Panc1 (cell line): ENCODE results near the gene ZNF200. TPM values are rescaled to one million over a fixed set of nuclear protein-coding genes. Genes with fewer than 3 reads are reported as not detected.

Experiments used
- ATAC-seq: fragments of 200-7000 bp; cut with Tn5 transposase; 2 replicates; pipeline ENCODE4 v1.9.1; 2020; ENCODE audit warnings: mild to moderate bottlenecking, moderate library complexity
- BruUV-seq: library from RNA; stranded (reverse); fragments of 400-500 nt; replicated peaks from 2 replicates; lab custom pipeline; 2021; lab: Mats Ljungman, UMichigan
- CTCF ChIA-PET: fragments of 300-600 bp; sonication (Branson Sonifier 250); formaldehyde crosslinking; loops from one replicate; lab custom pipeline; 2022; ENCODE audit warnings: antibody characterized with exemption; lab: Charles Lee
- POLR2A ChIA-PET: fragments of 300-600 bp; sonication (Branson Sonifier 250); formaldehyde crosslinking; loops from one replicate; lab custom pipeline; 2022; ENCODE audit warnings: antibody characterized with exemption; lab: Charles Lee
- DNase-seq: peaks from one replicate; pipeline ENCODE4 v3.0.0-alpha.2; 2010; ENCODE audit warnings: low read depth, low spot score
- H3K27ac ChIP-seq: 2 replicates; pipeline ENCODE4 v1.5.1; 2011; ENCODE audit warnings: mild to moderate bottlenecking, low read length, inconsistent platforms
- H3K27me3 ChIP-seq: fragments of 200-500 bp; sonication (Bioruptor generic); 2 replicates; pipeline ENCODE4 v1.6.0; 2014; ENCODE audit warnings: low read length, inconsistent platforms; ENCODE audit not compliant: control insufficient read depth, insufficient read depth
- H3K36me3 ChIP-seq: fragments of 200-500 bp; sonication (Bioruptor generic); 2 replicates; pipeline ENCODE4 v1.5.1; 2014; ENCODE audit warnings: inconsistent platforms, mild to moderate bottlenecking, low read length, moderate library complexity; ENCODE audit not compliant: control insufficient read depth, insufficient read depth
- H3K4me1 ChIP-seq: 2 replicates; pipeline ENCODE4 v1.5.1; 2011; ENCODE audit warnings: inconsistent platforms, mild to moderate bottlenecking, low read length, moderate library complexity; ENCODE audit not compliant: control insufficient read depth, insufficient read depth
- H3K4me3 ChIP-seq, 2 experiments: 2 replicates each; pipeline ENCODE4 v1.5.1; 2011 to 2012; ENCODE audit warnings: low read depth in 2 of 2, low read length in 2 of 2, mild to moderate bottlenecking in 2 of 2, inconsistent platforms in 1 of 2, moderate library complexity in 1 of 2
- H3K9me3 ChIP-seq: fragments of 200-500 bp; sonication (Bioruptor generic); 2 replicates; pipeline ENCODE4 v1.5.1; 2014; ENCODE audit warnings: low read depth, mild to moderate bottlenecking, inconsistent platforms, low read length, moderate library complexity; ENCODE audit not compliant: control insufficient read depth, insufficient read depth
- POLR2AphosphoS5 ChIP-seq: IDR thresholded peaks from 2 replicates; pipeline ENCODE4 v1.6.1; 2012; ENCODE audit warnings: mild to moderate bottlenecking, low read depth, low read length, moderate library complexity
- SIN3A ChIP-seq: IDR thresholded peaks from 2 replicates; pipeline ENCODE4 v1.6.1; 2012; ENCODE audit warnings: low read depth, mild to moderate bottlenecking, low read length, moderate library complexity, borderline replicate concordance; ENCODE audit not compliant: insufficient read depth
- TCF7L2 ChIP-seq: IDR thresholded peaks from 2 replicates; pipeline ENCODE4 v1.6.1; 2011; ENCODE audit warnings: mild to moderate bottlenecking, low read depth, low read length, inconsistent platforms
- in situ Hi-C: cut with HindIII; loops from 2 replicates; pipeline ENCODE4 v1.10.0; 2016; ENCODE audit warnings: low sequenced_read_pairs, low pct_unique_long_range_greater_than_20kb
- intact Hi-C: fragments of 100-400 bp; cut with micrococcal nuclease; formaldehyde crosslinking; loops from one replicate; pipeline ENCODE4 v1.10.0; 2022; ENCODE audit not compliant: unreplicated experiment
- total RNA-seq: library from RNA; stranded (reverse); gene quantifications from one replicate; pipeline ENCODE4 v1.2.1, GENCODE V29; 2021; ENCODE audit not compliant: unreplicated experiment
- TF ChIP-seq, protein P1 (sequence below): fragments of 450-650 bp; IDR thresholded peaks from 2 replicates; pipeline ENCODE4 v1.5.1; 2017; ENCODE audit warnings: mild to moderate bottlenecking
- TF ChIP-seq, protein P2 (sequence below), 2 experiments: IDR thresholded peaks; 2 replicates each; pipeline ENCODE4 v1.6.1; 2011 to 2012; ENCODE audit warnings: low read depth in 2 of 2, control low read depth in 1 of 2, low read length in 1 of 2, mild to moderate bottlenecking in 1 of 2, moderate library complexity in 1 of 2; ENCODE audit not compliant: insufficient read depth in 1 of 2

ZNF200 gene
- total RNA-seq, 1 experiment from 2014 or later, result 12.4 TPM

DNA sequence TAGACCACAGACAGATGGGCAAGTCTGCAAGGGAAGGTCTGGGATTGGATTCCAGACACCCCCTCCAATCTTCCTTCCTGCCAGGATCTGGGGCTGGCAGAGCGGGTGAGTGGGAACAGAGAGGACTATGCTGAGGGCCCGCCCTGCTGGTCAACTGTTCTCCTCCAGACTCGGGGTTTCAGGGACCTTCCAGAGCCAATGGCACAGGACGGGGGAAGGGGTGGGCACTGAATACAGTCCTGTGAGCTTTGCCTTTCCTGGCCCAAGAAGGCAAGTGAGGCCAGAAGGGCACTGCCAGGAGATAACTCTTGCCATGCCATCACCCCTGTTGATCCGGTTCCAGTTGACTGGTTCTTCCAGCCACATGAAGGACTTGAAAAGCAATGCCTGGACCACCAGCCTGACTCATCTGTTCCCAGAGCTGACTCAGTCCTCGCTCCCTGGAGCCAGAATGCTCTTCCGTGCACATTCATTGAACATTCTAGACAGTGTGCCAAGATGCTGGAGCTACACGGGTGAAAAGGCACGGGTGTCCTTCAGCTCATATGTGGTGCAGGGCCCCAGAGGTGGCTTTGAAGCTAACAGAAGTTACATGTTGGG is 22.0 kb upstream of the ZNF200 start:
- BruUV-seq, result no TSS peak
- intact Hi-C loops, result no loop called here
- in situ Hi-C loops, result no loop called here
- Histone ChIP-seq H3K36me3 (no peaks in the 10 kb centered on the region), H3K4me1 (no peaks in the 10 kb centered on the region), H3K9me3 (no peaks in the 10 kb centered on the region), H3K4me3 (no peak overlapping the region), H3K27ac (no peak overlapping the region), H3K27me3 (no peaks in the 10 kb centered on the region)
- DNase-seq (no peak), ATAC-seq (no peak)
- CTCF ChIA-PET, result no interaction called here
- no peak for TF ChIP-seq POLR2AphosphoS5
- TF ChIP-seq SIN3A, result no peak
- no peak for TF ChIP-seq TCF7L2
- TF ChIP-seq, protein P1, sequence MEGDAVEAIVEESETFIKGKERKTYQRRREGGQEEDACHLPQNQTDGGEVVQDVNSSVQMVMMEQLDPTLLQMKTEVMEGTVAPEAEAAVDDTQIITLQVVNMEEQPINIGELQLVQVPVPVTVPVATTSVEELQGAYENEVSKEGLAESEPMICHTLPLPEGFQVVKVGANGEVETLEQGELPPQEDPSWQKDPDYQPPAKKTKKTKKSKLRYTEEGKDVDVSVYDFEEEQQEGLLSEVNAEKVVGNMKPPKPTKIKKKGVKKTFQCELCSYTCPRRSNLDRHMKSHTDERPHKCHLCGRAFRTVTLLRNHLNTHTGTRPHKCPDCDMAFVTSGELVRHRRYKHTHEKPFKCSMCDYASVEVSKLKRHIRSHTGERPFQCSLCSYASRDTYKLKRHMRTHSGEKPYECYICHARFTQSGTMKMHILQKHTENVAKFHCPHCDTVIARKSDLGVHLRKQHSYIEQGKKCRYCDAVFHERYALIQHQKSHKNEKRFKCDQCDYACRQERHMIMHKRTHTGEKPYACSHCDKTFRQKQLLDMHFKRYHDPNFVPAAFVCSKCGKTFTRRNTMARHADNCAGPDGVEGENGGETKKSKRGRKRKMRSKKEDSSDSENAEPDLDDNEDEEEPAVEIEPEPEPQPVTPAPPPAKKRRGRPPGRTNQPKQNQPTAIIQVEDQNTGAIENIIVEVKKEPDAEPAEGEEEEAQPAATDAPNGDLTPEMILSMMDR, result no peak
- TF ChIP-seq, protein P2, sequence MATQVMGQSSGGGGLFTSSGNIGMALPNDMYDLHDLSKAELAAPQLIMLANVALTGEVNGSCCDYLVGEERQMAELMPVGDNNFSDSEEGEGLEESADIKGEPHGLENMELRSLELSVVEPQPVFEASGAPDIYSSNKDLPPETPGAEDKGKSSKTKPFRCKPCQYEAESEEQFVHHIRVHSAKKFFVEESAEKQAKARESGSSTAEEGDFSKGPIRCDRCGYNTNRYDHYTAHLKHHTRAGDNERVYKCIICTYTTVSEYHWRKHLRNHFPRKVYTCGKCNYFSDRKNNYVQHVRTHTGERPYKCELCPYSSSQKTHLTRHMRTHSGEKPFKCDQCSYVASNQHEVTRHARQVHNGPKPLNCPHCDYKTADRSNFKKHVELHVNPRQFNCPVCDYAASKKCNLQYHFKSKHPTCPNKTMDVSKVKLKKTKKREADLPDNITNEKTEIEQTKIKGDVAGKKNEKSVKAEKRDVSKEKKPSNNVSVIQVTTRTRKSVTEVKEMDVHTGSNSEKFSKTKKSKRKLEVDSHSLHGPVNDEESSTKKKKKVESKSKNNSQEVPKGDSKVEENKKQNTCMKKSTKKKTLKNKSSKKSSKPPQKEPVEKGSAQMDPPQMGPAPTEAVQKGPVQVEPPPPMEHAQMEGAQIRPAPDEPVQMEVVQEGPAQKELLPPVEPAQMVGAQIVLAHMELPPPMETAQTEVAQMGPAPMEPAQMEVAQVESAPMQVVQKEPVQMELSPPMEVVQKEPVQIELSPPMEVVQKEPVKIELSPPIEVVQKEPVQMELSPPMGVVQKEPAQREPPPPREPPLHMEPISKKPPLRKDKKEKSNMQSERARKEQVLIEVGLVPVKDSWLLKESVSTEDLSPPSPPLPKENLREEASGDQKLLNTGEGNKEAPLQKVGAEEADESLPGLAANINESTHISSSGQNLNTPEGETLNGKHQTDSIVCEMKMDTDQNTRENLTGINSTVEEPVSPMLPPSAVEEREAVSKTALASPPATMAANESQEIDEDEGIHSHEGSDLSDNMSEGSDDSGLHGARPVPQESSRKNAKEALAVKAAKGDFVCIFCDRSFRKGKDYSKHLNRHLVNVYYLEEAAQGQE (IDR thresholded peaks at IDR 0.05; ENCODE audit: insufficient read depth in 1 of 2, low read depth in 2 of 2, low read length in 1 of 2), result no peak
- POLR2A ChIA-PET, result no interaction called here

DNA sequence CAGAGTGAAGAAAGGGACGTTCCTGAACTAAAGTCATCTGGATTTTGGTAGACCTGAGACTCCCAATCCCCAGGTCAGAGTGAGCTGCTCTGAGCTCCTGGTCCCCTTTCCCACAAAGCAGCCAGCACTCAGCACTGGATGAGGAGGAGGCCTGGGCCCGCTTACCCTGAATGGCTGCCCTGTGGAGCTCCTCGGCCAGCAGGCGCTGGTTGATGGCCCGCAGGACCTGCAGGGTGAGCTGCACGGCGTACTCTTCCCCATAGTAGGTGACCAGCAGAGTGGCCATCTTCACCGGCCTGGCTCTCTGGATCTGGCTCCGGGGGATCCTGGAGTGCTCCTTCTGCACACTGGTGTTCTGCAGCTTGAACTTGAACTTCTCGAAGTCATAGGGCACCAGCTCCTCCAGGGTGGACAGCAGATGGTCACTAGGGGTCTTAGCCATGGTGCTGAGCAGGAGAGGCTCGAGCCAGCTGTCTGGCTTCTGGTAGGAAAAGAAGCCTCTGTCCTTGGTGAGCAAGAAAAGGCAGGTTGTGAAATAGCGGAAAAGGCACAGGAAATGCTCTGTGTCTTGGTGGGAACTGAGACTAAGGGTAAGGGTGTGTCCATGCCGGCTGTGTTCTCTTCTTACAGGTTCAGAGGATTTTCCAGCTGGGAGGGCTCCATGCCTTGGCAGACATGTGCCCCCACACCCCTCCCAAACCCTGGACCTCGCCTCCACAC is 21.3 kb upstream of the ZNF200 start, which contains the start of gene MEFV:
TSS of gene MEFV (minus strand) at position 488 of the 720 bp plus-strand sequence. CDS start at position 442, 46 bp downstream.
- POLR2A ChIA-PET, result no interaction called here
- H3K4me3 ChIP-seq, result no peak within 1 kb of the TSS
- no peaks in the 10 kb centered on the region for H3K27me3 ChIP-seq
- no peak within 1 kb of the TSS for H3K27ac ChIP-seq
- ATAC-seq (no peak), DNase-seq (no peak)
- no peaks in the 10 kb centered on the region for H3K9me3 ChIP-seq
- no peaks in the 10 kb centered on the region for H3K4me1 ChIP-seq
- CTCF ChIA-PET, result no interaction called here
- TF ChIP-seq, protein P2 (IDR thresholded peaks at IDR 0.05; ENCODE audit: insufficient read depth in 1 of 2, low read depth in 2 of 2, low read length in 1 of 2), result no peak; a peak in 1 of 4 replicates
- TF ChIP-seq SIN3A (no peak), TCF7L2 (no peak), POLR2AphosphoS5 (no peak)
- TF ChIP-seq, protein P1, result no peak
- no peaks in the 10 kb centered on the region for H3K36me3 ChIP-seq
- BruUV-seq, result no TSS peak
- intact Hi-C loops, result no loop called here
- in situ Hi-C loops, result no loop called here
